ENCODE measurements around the gene SCG5.
A peak's percentile ranks its signal among the peaks of the same experiment; 100 is the strongest.

Gene SCG5

DNA sequence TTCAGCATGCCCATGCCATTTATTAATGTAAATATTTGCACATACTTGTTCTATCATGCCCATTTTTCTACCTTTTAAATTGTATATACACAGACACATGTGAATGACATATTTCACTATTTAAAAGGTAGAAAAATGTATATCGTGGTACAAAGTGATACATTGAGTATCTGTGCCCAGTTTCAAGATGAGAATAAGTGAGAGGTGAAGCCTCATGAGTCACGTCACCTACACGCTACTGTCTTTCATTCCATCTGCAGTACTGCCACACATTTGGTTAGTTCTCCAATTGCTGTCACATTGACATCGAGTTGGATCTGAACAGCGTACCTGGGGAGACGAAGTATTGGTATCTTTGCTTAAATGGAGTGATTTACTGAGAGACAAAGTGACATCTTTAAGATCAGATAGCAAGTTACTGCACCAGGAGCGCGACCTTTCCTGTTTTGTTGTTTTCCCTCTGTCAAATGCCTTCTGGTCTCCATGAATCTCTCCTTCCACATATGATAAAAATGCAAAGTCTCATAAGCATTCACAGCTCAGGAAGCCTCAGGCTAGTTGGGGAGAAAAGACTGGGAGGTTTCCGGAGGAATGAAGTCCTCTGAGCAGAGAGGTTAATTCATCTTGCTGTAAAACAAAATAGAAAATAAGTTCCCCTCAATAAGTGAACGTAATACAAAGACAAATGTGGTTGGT is 88.3 kb downstream of the SCG5 start:
- DNase-seq = no peak

DNA sequence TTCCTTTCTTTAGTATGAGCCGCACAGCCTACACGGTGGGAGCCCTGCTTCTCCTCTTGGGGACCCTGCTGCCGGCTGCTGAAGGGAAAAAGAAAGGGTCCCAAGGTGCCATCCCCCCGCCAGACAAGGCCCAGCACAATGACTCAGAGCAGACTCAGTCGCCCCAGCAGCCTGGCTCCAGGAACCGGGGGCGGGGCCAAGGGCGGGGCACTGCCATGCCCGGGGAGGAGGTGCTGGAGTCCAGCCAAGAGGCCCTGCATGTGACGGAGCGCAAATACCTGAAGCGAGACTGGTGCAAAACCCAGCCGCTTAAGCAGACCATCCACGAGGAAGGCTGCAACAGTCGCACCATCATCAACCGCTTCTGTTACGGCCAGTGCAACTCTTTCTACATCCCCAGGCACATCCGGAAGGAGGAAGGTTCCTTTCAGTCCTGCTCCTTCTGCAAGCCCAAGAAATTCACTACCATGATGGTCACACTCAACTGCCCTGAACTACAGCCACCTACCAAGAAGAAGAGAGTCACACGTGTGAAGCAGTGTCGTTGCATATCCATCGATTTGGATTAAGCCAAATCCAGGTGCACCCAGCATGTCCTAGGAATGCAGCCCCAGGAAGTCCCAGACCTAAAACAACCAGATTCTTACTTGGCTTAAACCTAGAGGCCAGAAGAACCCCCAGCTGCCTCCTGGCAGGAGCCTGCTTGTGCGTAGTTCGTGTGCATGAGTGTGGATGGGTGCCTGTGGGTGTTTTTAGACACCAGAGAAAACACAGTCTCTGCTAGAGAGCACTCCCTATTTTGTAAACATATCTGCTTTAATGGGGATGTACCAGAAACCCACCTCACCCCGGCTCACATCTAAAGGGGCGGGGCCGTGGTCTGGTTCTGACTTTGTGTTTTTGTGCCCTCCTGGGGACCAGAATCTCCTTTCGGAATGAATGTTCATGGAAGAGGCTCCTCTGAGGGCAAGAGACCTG is 89.5 kb downstream of the SCG5 start:
- peak; percentile 28 for DNase-seq

DNA sequence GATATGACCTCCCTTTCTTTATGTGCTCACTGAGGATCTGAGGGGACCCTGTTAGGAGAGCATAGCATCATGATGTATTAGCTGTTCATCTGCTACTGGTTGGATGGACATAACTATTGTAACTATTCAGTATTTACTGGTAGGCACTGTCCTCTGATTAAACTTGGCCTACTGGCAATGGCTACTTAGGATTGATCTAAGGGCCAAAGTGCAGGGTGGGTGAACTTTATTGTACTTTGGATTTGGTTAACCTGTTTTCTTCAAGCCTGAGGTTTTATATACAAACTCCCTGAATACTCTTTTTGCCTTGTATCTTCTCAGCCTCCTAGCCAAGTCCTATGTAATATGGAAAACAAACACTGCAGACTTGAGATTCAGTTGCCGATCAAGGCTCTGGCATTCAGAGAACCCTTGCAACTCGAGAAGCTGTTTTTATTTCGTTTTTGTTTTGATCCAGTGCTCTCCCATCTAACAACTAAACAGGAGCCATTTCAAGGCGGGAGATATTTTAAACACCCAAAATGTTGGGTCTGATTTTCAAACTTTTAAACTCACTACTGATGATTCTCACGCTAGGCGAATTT is 91.2 kb downstream of the SCG5 start:
- no peak for DNase-seq

DNA sequence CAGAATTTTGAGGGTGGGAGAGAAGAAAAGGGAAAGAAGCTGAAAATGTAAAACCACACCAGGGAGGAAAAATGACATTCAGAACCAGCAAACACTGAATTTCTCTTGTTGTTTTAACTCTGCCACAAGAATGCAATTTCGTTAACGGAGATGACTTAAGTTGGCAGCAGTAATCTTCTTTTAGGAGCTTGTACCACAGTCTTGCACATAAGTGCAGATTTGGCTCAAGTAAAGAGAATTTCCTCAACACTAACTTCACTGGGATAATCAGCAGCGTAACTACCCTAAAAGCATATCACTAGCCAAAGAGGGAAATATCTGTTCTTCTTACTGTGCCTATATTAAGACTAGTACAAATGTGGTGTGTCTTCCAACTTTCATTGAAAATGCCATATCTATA is 91.8 kb downstream of the SCG5 start:
- no peak for DNase-seq

DNA sequence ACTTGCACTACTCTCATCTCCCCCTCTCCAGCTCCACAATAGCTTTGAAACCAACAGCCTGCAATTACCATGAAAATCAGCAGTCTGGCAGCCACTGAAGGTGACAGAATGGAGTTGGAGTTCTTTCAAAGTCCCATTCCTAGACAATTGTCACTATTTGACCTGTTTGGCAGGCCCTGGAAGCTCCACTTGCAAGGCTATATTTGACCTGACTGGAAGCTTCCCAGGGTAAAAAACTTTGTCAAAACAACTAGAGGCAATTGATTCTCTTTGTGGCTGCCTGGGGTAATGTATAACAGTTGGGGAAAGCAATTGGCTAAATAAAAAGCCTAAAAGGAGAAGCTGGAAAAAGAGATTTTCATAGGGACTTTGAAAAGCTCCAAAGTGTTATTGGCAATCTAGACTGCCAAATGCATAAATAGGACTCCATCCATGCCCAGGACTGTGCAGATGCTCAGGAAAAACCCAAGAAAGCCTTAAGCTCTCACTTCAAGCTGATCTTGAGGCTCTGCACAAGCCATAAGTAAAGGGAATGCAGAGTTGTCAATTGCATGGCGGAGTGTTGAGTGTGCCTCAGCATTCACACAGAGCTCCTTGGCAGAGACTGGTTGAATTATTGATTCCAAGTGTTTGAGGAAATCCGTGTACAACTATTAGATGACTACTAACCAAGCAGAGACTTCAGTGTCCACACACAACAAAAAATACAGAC is 94.6 kb downstream of the SCG5 start:
- DNase-seq = no peak

- no peak for DNase-seq
Observed at GRCh38 chr15:32736701-32737061, 95.2 kb downstream of the SCG5 start.

- no peak for DNase-seq
Observed at GRCh38 chr15:32737304-32737703, 95.8 kb downstream of the SCG5 start.

GRCh38 chr15:32738666-32739065 is 97.2 kb downstream of the SCG5 start:
- no peak for DNase-seq

- no peak for DNase-seq
Observed at GRCh38 chr15:32739522-32740063, 98.1 kb downstream of the SCG5 start.

DNA sequence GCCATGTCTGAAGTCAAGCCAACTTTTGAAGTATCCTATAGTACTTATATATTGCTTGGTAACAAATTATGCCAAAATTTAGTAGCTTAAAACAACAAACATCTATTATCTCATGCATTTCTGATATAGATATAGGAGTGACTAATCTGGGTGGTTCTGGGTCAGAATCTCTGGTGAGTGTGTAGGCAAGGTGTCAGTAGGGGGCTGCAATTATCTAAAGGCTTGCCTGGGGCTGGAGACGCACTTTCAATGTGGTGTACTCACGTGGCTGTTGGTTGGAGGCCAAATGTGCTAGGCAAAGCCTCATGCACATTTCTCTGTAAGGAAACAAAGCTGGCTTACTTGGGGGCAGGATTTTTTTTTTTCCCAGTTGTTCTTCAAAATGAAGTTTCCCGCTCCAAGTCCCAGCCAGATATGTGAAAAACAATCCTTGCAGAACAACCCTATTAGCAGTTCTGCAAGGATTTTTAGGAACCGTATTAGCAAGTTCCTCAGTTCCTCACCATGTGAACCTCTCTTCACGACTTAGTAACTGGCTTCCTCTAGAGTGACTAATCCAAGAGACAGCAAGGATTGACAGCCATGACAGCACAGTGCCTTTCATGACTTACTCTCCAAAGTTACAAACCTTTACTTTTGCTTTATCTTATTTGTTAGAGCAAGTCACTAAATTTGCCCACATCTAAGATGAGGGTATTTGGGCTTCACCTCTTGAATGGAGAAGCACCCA is 102.1 kb downstream of the SCG5 start:
- no peak for DNase-seq

DNA sequence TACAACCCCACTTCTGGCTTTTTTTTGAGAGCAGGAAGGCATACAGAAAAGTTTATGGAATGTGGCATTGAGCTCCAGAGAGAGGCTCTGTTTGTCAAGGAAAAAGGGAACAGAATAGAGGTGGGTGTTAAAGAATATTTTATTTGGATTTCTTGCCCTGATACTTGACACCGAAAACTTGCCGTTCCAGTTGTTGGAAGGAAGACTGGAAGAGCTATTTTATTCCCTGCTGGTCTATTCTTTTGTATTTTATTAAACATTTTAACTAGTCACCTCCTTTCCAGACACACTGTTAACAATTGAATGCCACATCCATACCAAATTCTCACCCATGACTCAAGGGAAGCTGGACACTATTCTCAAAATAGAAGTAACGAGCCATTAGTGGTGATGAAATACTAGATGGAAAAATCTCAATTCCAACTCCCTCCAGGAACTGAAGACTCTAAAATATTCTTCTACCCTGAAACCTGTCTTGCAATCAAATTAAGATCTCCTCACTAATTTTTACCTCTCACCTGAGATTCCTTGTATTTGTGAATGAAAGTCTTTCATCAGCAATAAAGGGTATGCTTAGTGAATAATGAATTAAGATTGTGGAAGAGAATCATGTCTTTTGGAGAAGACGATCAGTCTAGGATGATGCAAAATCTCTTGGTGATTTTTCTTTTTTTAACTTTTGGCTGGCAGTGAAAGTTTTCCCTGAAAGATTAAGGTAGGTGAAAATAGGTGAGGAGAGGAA is 104.8 kb downstream of the SCG5 start:
- no peak for DNase-seq
